GM10266 (cell line): ENCODE measurements around the gene FBXL4.

Experiments used
- DNase-seq: peaks from one replicate; pipeline ENCODE4 v3.0.0; 2012; ENCODE audit errors: extremely low spot score
- CTCF ChIP-seq: IDR thresholded peaks from 2 replicates; pipeline ENCODE4 v1.5.1; 2012; ENCODE audit warnings: mild to moderate bottlenecking, low read depth; ENCODE audit not compliant: control insufficient read depth, insufficient read depth; ENCODE audit errors: missing control alignments

Gene FBXL4

GRCh38 chr6:98947411-98948292 is at the start of gene FBXL4:
Gene FBXL4 (minus strand): TSS chr6:98947946. CDS start chr6:98926988, 20,958 bp downstream.
- no peak for TF ChIP-seq CTCF
- DNase-seq, result peak; percentile 92

- DNase-seq, result no peak
- TF ChIP-seq CTCF, result no peak
Measured at GRCh38 chr6:98995116-98995515, 47.4 kb upstream of the FBXL4 start.

GRCh38 chr6:98992535-98992934 is 44.8 kb upstream of the FBXL4 start:
- DNase-seq, result no peak
- TF ChIP-seq CTCF, result no peak

GRCh38 chr6:98986071-98986615 is 38.4 kb upstream of the FBXL4 start:
- DNase-seq, result no peak
- no peak for TF ChIP-seq CTCF

GRCh38 chr6:98985391-98985790 is 37.6 kb upstream of the FBXL4 start:
- no peak for TF ChIP-seq CTCF
- DNase-seq, result no peak

GRCh38 chr6:98984121-98984520 is 36.4 kb upstream of the FBXL4 start:
- no peak for DNase-seq
- no peak for TF ChIP-seq CTCF

- TF ChIP-seq CTCF, result no peak
- DNase-seq, result no peak
Measured at GRCh38 chr6:98981473-98981872, 33.7 kb upstream of the FBXL4 start.
